Measurements from ENCODE around the gene SLC7A14.

GRCh38 chr3:170469151-170470062, 116.5 kb downstream of the SLC7A14 start:
- TF ChIP-seq POLR2AphosphoS5 (IDR thresholded peaks at IDR 0.05) (no peak), CTCF (IDR thresholded peaks at IDR 0.05) (no peak)
